ENCODE results near the gene LAMA2.

GRCh38 chr6:129215916-129216520 is 333.1 kb downstream of the LAMA2 start:
- TF ChIP-seq FOXM1 (IDR thresholded peaks at IDR 0.05; ENCODE audit: borderline replicate concordance) (no peak), PKNOX1 (IDR thresholded peaks at IDR 0.05) (no peak), SUZ12 (IDR thresholded peaks at IDR 0.05) (no peak), BHLHE40 (IDR thresholded peaks at IDR 0.05; ENCODE audit: borderline replicate concordance) (no peak), SP1 (IDR thresholded peaks at IDR 0.05) (no peak), TARDBP (IDR thresholded peaks at IDR 0.05) (no peak), FOXA1 (IDR thresholded peaks at IDR 0.05) (no peak), HDGF (IDR thresholded peaks at IDR 0.05; ENCODE audit: borderline replicate concordance) (no peak)
